ENCODE measurements around the gene EXOG.

- TF ChIP-seq CTCF (optimal IDR thresholded peaks at IDR 0.05 in 1 of 3, IDR thresholded peaks at IDR 0.05 in 1 of 3, conservative IDR thresholded peaks at IDR 0.05 in 1 of 3; ENCODE audit: extremely low read depth in 1 of 3, insufficient read depth in 2 of 3, low read length in 3 of 3) (no peak), EZH2 (IDR thresholded peaks at IDR 0.05; ENCODE audit: low read length) (no peak)
Observed at GRCh38 chr3:38497031-38497430, 891 bp downstream of the EXOG start.
